Sciatic nerve (tissue), 2 donors: Measurements from ENCODE around the gene SGK1. TPM values are rescaled to one million over a fixed set of nuclear protein-coding genes. Genes with fewer than 3 reads are reported as not detected.
"Not testable (repeated sequence)": the region's sequence is repeated elsewhere in the genome, so short reads cannot be mapped to it uniquely, and the experiment has no call there.

Source experiments
- ATAC-seq: fragments of 200-7000 bp; cut with Tn5 transposase; one replicate; pipeline ENCODE4 v1.9.1; 2020; ENCODE audit warnings: mild to moderate bottlenecking, moderate library complexity
- DNase-seq: peaks from one replicate; pipeline ENCODE4 v3.0.0-alpha.2; 2020; ENCODE audit warnings: low spot score
- intact Hi-C: fragments of 100-400 bp; cut with DNase I; formaldehyde crosslinking; loops from one replicate; pipeline ENCODE4 v1.14.2; 2022
- total RNA-seq: library from RNA; stranded (reverse); fragmentation: NEBNext Ultra II Directional; extraction: Animal tissue kit (Norgen Biotek cat#: 25700); gene quantifications from one replicate; pipeline ENCODE4 v1.2.1, GENCODE V29; 2021
- donor health status: DM: no; HTN: no; CAD: no.
- donor health status: DM: no; HTN: no; CAD: no.

Gene SGK1
- total RNA-seq, 1 donor from 2014 or later, result 215 TPM

DNA sequence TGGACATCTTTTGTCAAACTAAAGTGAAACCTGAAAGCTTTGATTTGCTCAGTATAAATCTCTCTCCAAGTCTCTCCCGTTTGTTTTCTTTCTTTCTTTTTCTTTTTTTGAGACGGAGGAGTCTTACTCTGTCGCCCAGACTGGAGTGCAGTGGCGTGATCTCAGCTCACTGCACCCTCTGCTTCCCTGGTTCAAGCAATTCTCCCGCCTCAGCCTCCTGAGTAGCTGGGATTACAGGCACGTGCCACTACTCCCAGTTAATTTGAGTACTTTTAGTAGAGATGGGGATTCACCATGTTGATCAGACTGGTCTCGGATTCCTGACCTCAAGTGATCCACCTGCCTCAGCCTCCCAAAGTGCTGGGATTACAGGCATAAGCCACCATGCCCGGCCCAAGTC is 136.7 kb downstream of the SGK1 start:
- ATAC-seq, intact Hi-C loops, DNase-seq: not testable (repeated sequence)

DNA sequence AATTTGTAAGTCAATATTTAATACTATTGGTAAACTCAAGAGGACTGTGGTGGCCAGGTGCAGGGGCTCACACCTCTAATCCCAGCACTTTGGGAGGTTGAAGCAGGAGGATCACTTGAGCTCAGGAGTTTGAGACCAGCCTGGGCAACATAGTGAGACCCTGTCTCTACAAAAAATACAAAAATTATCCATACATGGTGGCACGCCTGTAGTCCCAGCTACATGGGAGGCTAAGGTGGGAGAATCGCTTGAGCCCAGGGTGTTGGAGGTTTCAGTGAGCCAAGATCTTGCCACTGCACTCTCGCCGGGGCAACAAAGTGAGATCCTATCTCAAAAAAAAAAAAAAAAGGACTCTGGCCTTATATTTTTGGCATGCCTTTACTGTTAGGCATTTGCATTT is 137.4 kb downstream of the SGK1 start:
- DNase-seq, intact Hi-C loops, ATAC-seq: not testable (repeated sequence)

DNA sequence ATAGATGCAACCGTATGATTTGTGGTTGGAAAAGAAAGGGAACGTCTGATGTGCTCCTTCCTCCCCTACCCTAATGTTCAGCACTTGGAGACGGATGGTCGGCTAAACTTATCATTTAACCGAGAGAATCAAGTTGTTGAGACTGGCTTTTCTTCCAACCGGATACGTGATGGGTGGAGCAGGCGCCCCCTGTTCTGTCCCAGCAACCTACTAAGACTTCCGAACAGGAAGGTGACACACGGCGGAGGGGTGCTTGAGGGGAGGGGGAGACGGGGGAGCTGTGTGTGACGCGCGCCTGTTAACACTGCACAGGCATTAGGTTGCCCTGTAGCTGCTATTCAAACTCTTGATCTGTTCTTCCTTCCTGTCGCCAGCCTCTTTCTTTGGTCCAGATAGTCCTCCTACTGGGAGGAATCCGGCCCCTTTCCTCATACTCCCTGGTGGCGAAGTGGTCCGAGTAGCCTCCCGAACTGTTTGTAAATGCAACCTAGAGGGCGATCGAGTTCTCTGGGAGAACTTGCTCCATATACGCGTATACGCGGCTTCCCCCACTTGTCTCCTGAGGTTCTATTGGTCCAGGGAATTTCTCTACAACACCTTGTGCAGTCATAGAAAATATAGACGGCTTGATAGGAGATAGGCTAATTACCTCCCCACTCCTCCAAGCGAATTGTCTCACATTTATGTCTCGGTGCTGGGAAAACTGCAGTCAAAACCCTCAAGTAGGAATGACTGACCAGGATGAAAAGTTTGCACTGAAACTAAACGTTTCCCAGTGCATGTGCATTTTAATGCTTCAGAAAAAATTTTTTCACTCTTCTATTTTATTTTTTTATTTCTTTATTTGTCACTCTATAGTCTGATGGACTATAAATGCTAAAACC is 139.5 kb downstream of the SGK1 start:
- intact Hi-C loops, result no loop called here
- peak; percentile 80 for DNase-seq
- ATAC-seq, result peak; percentile 74

DNA sequence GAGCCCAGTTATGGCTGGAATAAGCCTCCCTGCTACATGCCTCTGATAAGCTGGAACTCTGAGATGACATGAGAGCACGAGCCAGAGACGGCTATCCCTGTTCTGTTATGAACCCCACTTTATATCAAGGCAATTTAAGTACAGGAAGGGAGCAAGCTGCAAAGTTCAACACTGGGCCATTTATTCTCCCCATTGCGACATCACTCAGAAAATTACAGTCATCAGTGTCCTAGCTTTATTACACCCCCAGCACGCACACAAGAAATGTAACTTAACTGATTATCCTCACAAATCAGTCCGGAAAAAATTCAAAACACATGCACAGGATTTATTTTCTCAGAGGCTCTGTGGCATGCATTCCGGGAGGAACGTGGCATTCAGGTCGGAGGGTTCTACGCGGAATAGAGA is 140.2 kb downstream of the SGK1 start:
- no peak for DNase-seq
- peak; percentile 25 for ATAC-seq
- intact Hi-C loops, result no loop called here

DNA sequence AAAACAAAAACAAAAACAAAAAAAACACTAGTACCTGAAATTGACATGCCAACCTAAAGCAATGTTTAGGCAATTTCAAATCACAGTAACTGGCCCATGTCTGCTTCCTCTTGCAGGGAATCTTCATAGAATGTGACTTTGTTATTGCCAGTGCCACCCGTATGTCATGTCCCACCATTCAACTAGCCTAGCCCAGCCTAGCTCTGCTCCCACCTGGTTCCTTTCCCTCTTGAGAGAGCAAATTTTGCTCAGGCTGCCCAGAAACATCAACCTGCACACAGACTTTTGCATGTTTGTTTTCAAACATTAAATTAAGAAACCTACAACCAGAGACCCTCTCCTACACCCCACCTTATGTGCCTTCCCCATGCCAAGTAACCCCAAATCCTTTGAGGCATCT is 140.7 kb downstream of the SGK1 start:
- no peak for DNase-seq
- intact Hi-C loops, result no loop called here
- no peak for ATAC-seq

DNA sequence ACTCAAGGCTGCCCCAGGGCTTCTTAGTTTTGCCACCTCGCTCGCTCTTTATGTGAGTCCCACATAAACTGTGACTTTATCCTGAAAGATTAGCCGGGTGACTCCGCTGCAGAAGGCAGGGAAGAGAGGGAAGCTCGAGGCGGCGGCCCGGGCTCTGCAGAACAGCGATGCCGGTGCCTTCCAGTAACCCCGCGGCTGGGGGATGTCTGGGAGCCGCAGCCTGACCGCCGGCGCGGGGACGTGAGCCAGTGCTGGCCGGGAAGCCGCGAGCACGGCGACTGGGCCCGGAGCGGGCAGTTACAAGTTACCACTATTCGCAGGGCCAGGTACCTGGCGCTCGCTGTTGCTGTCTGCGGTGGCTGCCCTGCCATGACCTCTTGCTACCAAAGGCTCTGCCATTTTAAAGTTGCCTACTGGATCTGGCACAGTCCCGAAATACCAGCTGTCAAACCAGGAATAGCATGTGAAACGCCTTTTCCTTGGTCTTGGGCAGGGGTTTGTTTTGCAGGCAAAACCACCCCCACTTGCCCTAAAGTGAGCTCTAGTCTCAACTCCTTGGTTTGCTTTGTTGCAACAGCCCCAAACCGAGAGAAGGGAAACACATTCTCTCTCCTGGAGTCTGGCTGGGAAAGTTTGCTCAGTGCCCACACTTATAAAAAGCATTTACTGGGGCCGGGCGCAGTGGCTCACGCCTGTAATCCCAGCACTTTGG is 141.5 kb downstream of the SGK1 start:
- peak; percentile 77 for DNase-seq
- intact Hi-C loops, result no loop called here
- peak; percentile 4 for ATAC-seq

DNA sequence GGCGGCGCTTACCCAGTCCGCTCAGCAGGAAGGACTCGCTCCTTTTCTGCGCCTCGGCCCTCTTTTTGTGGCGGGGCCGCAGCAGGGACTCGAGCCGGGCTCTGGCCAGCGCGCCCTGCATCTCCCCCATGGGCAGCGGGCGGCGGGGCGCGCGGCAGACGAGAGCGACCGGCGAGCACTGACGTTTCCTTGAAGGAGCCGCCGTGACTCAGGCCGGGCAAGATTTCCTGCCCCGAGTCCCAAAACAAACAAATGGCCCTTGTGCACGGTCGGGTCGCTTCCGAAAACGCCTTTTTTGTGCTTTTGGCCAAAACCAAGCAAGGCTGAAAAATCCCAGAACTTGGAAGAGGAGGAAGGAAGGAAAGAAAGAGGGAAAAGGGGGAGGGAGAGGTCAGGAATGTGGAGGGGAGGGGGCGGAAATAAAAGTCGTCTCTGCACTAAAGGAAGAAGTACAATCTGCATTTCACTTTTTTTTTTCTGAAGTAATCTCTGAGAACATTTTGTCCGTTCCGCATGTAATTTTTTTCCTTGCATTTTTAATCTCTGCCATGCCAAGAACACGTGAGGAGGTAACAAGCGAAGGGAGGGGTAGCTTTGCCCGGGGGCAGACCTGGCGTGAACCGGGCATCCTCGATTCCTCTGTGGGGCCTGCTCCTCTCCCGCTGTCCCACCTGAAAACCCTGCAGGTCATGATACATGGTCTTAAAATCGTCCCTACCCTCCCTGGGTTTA is 142.2 kb downstream of the SGK1 start:
- ATAC-seq, result peak; percentile 33
- peak; percentile 82 for DNase-seq
- intact Hi-C loops, result no loop called here

DNA sequence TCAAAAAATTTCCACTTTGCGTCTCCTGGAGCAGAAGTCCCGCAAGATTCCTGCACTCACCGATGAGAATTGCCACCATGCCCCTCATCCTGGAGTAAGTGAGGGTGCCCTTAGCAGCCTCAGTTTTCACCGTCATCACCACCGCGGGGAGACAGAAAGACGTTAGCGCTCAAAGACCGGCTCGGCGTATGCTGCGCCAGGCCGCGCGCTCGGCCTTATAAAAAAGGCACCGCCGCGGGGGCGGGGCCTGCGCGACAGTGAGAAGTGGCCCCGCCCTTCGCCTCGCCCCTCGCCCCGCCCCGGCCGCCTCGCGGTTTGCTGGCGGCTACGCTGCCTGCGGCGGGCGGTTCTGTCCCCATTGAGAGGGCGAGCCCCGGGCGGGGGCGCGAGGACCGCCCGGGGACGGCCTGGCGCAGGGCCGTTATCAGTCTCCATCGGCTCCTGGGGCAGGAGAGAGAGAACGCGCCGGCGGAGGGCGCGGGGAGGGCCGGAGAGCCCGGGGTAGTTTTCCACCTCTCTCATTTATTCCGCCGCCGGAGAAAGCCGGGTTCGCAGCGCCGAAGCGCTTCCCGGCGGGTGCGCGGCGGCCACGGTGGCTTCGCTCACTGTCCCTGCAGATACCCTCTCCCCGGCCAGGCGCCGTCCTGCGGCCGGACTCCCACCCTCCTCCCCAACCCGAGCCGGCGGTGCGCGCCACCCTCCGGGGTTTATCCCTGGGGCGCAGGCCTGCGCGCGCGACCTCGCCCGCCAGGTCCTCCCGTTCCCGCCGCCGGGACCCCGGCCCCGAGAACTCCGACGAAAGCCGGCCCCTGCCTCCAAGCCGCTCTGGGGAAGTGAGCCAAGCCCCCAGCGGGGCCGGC is 143.0 kb downstream of the SGK1 start:
- intact Hi-C loops, result loop anchor here (5.0 kb wide), 2 partner anchors 467 to 647 kb away; no protein-coding TSS in a partner anchor
- peak; percentile 91 for ATAC-seq
- peak; percentile 97 for DNase-seq

DNA sequence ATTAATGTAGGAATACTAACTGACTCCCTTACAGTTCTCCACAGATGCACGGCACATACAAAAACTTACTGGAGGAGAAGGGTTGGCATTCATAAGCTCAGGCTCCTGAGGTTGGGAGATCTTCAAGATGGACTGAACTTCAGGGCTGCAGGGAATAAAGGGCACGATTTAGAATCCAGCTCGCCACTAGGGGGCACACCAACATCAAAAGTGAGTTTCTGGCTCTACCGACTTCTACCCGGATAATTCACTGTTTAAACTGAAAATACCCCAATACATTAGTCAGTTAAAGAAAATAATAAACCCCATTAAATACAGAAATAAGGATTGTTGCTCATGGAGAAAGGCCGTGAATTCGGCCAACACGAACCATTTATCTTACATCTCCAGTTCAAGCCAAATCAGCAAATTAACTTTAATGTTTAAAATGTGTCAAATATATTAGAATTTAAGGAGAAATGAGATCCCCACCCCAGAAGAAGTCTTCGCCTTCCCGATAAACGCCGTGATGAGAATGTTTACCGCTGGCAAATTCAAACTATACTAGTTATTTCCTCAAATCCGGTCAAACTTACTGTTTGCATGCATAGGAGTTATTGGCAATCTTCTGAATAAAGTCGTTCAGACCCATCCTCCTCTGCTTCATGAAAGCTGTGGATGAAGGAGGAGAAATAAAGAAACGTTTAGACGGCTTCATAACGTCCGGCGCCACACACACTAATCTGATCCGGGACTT is 143.8 kb downstream of the SGK1 start:
- ATAC-seq (peak; percentile 68), DNase-seq (peak; percentile 94)
- intact Hi-C loops, result loop anchor here (5.0 kb wide), 2 partner anchors 468 to 648 kb away; no protein-coding TSS in a partner anchor

DNA sequence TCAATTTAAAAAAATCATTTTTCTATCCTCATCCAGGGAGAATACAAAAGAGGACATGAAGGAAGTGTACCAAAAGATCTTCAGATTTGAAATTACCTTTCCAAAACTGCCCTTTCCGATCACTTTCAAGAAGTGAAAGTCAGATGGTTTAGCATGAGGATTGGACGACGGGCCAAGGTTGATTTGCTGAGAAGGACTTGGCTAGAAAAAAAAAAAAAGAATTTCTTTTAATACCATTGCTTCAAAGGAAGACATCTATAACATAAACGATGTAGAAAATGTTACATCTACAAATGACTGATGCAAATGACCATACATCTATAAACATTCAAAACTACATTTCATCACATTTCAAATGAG is 144.6 kb downstream of the SGK1 start:
- intact Hi-C loops, result loop anchor here (5.0 kb wide), 2 partner anchors 469 to 649 kb away; no protein-coding TSS in a partner anchor

DNA sequence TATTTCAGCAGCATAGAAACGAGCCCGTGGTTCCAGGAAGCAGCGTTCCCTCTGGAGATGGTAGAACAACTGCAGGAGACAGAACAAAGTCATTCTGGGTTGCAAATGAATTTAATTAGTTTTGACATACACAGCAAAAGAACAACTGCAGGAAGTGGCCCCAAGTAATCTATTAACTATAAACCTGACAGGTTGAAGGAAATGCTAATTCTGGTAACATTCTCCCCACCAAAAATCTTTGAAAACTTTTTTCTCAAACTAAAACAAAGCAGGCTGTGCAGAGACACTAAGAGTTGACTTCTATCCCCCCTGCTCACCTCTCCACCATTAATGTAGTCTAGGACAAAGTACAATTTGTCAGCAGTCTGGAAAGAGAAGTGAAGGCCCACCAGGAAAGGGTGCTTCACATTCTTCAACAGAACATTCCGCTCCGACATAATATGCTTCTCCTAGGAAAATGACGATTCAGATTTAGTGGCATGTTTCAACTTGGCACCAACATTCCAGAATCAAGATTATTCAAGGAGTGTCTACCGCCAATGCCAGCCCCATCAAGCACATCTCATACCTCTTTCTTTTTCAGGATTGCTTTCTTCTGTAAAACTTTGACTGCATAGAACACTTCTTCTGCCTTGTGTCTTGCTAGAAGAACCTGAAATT is 145.1 kb downstream of the SGK1 start:
- intact Hi-C loops, result loop anchor here (5.0 kb wide), 2 partner anchors 469 to 649 kb away; no protein-coding TSS in a partner anchor
- DNase-seq (no peak), ATAC-seq (no peak)

More for the DNA sequence above, 144.6 kb downstream of the SGK1 start:
- ATAC-seq (no peak), DNase-seq (no peak)

DNA sequence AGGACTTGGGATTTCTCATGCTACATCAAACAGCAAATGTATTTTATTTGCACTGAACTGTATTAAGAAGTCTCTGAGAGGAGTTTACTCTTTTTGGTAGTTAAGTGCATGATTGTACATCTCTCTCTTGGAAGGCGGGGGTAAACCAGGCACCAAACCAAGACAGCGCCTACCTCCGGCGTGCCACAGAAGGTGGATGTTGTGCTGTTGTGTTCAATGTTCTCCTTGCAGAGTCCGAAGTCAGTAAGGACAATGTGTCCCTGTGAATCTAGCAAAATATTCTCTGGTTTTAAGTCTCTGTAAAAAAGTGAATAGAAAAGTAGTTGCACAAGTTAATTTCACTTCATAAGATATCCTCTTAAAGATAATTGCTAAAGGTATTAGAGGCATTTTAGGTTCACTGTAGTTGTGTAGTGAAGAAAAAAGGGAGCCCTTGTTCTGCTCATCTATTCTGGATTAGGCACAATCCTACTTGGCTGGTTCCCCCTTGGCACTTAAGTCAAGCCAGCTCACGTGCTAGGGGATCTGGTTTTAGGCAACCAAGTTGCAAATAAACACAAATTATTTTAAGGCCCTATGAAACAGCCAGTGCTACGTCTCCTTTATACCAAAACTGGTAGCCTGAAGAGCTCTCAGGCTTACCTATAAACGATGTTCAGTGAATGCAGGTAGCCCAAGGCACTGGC is 145.7 kb downstream of the SGK1 start:
- intact Hi-C loops, result loop anchor here (5.0 kb wide), 2 partner anchors 470 to 650 kb away; no protein-coding TSS in a partner anchor
- DNase-seq (no peak), ATAC-seq (no peak)

DNA sequence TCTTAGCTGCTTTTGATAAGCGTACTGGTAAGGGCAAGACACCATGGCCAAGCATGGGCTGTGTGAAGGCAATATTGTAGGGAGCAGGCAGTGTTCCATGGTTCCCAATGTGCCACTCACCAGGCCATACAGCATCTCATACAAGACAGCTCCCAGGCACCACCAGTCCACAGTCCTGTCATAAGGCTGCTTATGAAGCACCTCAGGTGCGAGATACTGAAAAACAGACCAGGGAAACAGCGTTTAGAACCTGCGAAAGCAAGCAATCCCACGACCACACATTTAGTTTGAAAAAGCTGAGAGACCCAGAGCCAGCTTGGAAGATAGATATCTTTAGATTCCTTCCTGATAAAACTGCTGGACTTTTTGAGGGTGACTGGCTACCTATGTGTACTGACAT is 146.4 kb downstream of the SGK1 start:
- ATAC-seq, result no peak
- DNase-seq, result no peak
- intact Hi-C loops, result loop anchor here (5.0 kb wide), 2 partner anchors 471 to 651 kb away; no protein-coding TSS in a partner anchor

DNA sequence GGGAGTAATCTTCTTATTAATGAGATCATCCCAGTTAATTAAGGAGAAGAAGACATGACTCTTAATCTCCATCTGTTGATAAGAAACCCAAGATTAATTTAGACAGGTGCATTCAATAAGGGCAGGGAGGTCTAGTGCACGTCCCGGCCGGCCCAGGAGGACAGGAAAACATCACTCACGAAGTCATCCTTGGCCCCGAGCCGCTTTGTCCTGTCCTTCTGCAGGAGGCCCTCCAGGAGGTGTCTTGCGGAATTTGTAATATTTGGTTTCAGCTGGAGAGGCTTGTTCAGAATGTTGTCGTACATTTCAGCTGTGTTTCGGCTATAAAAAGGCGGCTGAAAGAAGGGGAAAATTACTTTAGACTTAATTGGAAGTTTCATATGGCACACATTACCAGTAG is 147.1 kb downstream of the SGK1 start:
- intact Hi-C loops, result loop anchor here (5.0 kb wide), 2 partner anchors 471 to 651 kb away; no protein-coding TSS in a partner anchor
- DNase-seq (no peak), ATAC-seq (no peak)

DNA sequence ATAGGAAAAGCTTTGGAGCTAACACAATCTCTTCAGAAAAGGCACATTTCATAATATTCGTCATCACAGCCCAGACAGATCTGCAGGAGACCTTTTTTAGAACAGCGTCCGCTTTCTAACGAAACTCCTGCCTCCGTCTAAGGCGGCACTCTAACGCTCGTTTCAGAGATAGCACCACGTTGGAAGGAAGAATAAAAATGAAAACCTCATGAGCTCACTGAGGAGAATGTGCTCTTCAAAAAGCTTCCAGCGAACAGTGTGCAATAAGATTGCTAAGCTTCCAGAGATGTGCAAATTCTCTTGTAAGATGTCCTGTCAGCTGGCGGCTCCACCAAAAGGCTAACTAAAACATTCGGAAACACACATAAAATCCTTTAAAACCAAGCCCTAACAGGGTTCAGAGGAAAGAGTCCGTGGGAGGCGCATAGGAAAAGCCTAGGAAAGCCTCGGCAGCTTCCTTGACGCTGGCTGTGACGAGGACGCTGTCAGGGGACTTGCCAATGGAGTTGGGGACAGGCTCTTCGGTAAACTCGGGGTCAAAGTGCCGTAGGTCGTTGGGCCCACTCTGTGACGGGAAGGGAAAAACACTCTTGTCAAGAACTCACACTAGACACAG is 147.9 kb downstream of the SGK1 start:
- intact Hi-C loops, result loop anchor here (5.0 kb wide), 2 partner anchors 472 to 652 kb away; no protein-coding TSS in a partner anchor
- no peak for ATAC-seq
- DNase-seq, result no peak

DNA sequence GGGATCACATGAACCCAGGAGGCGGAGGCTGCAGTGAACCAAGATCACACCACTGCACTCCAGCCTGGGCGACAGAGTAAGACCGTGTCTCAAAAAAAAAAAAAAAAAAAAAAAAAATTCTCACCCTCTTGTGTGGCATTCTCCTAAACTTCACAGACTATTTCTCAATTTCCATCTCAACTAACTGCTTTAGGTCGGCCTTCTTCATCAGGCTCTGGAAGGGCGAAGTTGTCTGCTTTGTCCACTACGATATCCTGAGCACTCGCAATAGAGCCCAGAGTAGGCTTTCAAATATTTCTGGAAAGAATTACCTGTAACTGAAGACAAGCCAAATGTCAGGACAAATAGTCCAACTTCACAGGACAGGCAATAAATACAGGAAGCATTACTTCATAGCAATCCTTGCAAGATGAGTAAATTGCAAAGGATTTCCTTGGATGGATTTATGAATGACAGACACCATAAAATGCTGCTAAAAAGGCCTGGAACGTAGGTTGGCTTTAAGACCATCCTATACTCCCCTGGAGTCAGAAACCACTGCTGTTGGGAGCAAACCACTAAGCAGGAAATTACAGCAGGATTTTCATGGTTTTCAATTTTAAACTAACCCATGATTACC is 149.2 kb downstream of the SGK1 start:
- intact Hi-C loops, result no loop called here
- DNase-seq (no peak), ATAC-seq (peak; percentile 13)
